ENCODE data around the gene TSGA10.
A peak's percentile ranks its signal among the peaks of the same experiment; 100 is the strongest.
"Not testable (repeated sequence)": the region's sequence is repeated elsewhere in the genome, so short reads cannot be mapped to it uniquely, and the experiment has no call there.

The TSGA10 gene, protein sequence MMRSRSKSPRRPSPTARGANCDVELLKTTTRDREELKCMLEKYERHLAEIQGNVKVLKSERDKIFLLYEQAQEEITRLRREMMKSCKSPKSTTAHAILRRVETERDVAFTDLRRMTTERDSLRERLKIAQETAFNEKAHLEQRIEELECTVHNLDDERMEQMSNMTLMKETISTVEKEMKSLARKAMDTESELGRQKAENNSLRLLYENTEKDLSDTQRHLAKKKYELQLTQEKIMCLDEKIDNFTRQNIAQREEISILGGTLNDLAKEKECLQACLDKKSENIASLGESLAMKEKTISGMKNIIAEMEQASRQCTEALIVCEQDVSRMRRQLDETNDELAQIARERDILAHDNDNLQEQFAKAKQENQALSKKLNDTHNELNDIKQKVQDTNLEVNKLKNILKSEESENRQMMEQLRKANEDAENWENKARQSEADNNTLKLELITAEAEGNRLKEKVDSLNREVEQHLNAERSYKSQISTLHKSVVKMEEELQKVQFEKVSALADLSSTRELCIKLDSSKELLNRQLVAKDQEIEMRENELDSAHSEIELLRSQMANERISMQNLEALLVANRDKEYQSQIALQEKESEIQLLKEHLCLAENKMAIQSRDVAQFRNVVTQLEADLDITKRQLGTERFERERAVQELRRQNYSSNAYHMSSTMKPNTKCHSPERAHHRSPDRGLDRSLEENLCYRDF

DNA sequence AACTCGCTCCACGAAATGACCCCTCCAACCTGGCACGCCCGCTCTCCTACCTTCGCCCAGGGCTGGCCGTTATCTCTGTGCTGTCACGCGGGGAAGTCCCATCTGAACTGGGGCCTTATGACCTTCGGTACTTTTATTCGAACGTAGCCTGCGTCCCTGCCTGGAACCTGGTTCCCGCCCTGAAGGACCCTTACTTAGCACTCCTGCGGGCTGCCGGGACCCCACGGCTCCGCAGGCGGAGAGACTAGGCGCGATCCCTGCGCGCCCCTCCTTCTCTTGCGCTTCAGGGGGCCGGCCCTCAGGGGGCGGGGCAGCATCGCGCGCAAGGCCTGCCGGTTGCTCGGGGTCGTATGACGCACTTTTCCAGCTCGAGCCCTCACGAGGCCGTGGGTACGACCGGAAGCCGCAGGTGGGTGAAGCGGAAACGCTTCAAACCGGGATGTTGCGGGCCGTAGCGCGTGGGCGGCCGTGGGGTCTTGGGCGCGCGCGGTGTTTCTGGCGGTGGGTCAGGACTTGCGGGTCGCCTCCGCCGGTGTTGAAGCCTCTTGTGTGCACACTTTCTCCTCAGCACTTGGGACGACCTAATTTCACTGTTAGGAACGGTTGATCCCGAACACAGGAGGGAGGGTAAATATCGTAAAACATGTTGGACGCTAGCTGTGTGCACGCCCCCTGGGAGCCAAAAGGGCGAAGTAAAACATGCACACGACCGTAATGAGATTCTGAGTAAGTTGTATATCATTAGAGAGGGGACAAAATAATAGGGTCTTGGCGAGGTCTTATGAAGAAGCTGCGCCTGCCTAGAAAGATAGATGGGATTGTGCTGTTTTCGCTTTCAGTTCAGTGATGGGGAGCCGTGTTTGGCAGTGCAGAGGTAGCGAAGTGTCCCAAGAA, at the start of gene TSGA10, which contains the start of gene LIPT1:
TSGA10 (minus strand) TSS at position 300 of the 894 bp plus-strand sequence. CDS start 45,503 bp downstream, outside the sequence.
LIPT1 (plus strand) TSS at position 325 of the 894 bp plus-strand sequence. CDS start 6,991 bp downstream, outside the sequence.
- peak; percentile 54 for DNase-seq

DNA sequence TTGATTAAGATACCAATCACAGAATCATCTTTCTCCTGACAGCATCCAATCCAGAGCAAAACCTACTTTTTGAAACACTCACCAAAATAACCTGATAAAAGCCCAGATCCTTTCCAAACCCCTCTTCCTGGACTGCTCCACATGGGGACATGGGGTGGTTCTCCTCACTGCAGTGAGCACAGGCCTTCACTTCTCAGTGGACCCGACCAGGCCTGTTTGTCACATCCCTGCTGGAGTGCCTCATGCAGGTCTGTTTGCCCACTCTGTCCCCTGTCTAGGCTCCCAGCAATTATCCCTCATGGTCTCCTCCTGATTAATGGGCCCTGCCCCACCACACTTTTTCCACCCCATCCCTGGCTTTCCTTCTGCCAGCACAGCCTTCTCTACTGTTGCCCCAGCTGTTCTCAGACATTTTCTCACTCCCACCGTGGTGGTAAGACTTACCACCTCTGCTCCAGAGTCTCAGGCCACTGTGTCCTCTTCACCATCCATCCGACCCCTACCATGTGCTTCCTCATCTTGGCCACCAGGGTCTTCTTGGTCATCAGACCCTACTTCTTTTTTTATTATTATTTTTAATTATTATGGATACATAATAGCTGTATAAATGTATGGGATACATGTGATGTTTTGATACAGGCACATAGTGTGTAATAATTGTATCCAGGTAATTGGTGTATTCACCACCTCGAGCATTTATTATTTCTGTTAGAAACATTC, 47.4 kb upstream of the TSGA10 start:
- DNase-seq: no peak

DNA sequence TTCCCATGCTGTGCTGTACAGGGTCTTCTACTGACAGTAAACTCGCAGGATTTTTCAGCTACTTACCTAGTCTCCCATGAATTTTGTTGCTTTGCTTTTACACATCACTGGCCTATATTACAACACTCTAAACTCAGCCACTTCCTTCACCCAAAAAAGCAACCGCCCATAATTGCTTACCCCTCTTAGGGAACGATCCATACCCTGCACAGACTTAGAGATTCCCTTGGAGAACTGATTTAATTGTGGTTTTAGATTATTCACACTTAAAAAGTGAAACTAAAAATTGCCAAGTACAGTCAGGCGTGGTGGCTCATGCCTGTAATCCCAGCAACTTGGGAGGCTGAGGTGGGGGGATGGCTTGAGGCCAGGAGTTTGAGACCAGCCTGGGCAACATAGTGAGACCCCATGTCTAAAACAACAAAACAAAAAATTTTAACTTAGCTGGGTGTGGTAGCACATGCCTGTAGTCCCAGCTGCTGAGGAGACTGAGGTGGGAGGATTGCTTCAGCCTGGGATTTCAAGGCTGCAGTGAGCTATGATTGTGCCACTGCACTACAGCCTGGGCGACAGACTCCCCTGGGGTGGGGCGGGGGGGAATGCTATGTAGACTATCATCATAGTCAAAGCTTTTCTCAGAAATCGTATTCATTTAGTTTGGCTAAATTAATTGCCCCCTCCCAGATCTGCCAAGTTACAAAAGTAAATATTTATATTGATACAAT, 45.5 kb upstream of the TSGA10 start:
- DNase-seq: no peak

DNA sequence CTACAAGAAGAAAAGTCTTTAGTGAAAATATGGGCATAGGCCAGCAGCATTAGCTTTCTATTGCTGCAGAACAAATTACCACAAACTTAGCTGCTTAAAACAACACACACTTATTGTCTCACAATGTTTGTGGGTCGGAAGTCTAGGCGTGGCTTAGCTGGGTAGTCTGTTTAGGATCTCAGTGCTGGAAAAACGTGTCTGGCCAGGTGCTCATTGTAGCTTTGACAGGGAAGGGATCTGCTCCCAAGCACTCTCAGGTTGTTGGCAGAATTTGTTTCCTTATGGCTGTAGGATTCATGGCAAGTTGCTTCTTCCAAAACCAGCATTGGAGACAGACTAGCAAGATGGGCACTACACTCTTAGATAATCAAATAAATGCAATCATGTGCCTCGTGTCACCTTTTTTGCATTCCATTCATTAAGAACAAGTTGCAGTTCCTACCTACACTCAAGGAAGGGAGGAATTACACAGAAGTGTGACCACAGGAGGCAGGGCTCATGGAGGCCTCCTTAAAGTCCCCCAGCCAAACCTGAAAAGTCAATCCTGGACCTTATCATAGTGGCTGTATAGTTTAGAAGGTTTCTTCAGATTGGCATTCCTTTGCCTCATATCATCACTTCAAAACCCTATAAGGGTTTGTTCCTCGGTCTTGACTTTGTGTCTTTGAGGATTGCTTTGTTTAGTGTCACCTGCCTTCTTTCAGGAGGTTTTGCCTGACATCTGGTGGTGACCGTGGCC, 43.5 kb upstream of the TSGA10 start:
- DNase-seq: no peak

GRCh38 chr2:99192364-99192763, 37.6 kb upstream of the TSGA10 start:
- not testable (repeated sequence) for DNase-seq

GRCh38 chr2:99190548-99190947, 35.8 kb upstream of the TSGA10 start:
- DNase-seq: no peak

DNA sequence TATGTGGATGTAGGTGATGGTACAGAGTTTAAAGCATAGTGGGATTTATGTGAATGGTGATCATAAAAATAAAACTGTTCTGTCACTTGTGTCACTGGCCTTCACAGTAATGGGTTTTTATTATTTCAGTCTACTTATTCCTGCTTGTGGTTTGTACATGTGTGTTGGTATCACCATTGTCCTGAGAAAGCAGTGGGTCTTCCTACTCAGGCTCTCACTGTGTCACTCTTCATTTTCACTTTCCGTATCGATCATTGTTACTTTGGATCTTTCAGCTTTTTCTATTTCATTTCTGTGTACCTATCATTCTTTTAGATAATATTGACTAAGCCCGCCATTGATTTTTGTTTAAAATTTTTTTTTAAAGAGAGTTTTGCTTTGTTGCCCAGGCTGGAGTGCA, 33.6 kb upstream of the TSGA10 start:
- no peak for DNase-seq

DNA sequence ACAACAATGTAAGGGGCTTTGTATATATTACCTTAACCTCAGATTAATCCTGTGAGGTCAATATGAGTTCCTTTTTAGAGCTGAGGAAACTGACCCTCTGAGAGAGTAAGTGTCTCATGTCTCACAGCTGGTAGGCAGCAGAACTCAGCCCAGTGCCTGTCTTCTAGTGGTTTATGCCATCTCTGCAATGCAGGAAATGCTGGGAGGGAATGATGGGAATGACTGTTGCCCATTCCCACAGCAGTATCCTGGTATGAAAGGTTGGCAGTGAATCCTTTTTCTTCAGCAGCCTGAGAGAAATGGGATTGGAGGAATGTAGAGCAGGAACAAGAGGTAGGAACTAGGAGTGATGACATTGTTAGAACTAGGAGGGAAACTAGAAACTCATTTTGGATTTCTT, 32.3 kb upstream of the TSGA10 start:
- no peak for DNase-seq

- DNase-seq: no peak
Measured at GRCh38 chr2:99184811-99185210, 30.1 kb upstream of the TSGA10 start.

DNA sequence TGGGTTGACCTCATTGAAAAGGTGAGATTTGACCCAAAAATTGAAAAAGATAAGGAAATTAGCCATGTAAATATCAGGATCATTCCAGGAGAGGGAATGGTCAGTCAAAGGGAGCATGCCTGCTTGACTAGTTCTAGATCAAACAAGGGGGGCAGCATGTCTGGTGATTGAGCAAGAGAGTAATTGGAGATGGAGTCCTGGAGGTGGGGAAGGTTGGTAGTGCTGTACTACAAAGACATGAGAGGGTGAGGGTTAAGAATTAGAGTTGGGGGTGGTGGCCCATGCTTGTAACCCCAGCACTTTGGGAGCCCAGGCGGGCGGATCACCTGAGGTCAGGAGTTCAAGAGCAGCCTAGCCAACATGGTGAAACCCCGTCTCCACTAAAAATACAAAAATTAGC, 28.3 kb upstream of the TSGA10 start:
- no peak for DNase-seq

GRCh38 chr2:99181624-99182000, 26.9 kb upstream of the TSGA10 start:
- DNase-seq: no peak

- peak; percentile 90 for DNase-seq
Measured at GRCh38 chr2:99180755-99181623, 26.2 kb upstream of the TSGA10 start, which contains the start of the genes MITD1 and MRPL30. Gene MITD1 (minus strand): TSS chr2:99181058. CDS start chr2:99180981, 77 bp downstream. Gene MRPL30 (plus strand): TSS chr2:99181184. CDS start chr2:99186204, 5,020 bp downstream.

DNA sequence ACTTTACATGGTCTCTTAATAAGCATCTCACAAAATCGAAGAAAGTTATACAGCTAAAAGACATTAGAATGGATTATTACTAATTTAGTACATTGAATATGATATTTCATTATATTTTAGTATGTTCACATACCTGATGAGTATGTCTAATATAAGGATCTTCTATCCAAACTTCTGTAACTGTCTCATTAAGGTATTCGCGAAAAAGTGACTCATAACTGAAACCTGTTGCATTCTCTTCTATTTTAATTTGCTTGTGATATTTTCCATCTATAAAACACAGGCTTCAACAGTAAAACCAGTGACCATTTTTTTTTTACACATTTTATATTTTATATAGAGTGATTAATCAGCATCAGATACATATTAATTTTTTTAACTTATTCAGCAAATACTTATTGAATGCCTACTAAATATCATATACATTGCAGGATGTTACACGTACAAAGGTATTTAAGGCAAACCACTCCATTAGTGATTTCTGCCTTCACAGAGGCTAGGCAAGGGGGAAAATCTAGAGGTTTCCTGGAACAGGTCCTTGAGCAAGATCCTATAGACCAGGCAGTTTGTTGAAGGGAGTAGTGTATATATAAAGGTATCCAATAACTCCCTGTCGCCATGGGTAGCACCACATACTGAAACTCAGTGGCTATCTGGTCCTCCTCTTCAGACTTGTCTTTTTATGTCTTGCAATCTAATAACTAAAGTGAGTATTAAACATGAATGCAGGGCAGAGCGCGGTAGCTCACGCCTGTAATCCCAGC, 16.8 kb upstream of the TSGA10 start:
- no peak for DNase-seq

- DNase-seq: no peak
Measured at GRCh38 chr2:99169534-99169933, 14.8 kb upstream of the TSGA10 start.

- no peak for DNase-seq
Measured at GRCh38 chr2:99166218-99166617, 11.5 kb upstream of the TSGA10 start.

DNA sequence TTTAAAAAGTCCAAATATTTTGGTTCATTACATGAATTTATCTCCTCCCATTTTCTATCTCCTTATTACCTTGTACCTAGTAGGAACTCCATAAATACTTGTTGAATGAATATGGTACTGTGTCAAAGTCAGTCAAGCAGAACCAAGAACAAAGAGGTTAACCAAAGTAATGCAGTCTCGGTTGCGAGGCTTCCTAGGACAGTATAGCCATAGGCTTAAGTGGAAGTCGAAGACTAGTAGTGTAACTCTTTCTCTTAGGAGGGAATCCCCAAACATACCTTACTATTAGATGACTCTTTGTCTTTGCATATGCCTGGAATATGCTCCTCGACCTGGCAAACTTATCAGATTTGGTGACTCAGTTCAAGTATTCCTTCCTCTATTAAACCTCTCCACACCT, 4.9 kb upstream of the TSGA10 start:
- DNase-seq: no peak

DNA sequence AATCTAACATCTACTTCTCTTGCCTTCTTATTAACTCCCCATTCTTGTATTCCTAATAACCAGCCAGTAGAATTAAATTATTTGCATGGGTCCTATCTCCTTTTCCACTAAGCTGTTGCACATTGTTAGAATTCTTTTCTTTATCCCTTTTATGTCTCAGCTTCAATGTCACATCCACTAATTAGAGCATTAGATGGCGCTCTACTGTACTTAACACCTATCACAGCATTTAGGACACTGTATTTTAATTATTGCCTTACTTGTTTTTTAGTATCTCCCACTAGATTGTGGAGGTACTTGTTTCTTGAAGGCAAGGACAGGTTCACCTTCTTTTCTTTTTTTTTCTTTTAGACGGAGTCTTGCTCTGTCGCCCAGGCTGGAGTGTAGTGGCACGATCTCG, 3.9 kb upstream of the TSGA10 start:
- no peak for DNase-seq

DNA sequence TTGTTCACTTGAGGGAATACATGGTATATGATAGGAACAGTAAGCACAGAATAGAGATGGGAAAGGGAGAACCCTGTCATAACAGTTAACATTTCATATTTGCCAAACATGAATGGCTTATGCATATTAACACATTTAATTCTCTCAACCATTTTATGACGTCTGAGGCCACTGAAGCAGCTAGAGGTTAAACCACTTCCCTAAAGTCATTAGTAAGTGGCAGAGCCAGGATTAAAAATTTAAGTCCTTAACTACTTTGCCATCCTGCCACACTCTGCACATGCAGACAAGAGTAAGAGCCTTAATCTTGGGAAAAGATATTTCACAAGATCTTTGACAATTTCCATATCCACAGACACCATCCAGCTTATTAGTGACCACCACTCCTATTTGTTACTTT, 2.1 kb upstream of the TSGA10 start:
- DNase-seq: no peak

Measured in DMS 273 treated with DMSO at 0.1 percent for 48 hours (cell line).